GM19023 (cell line): ENCODE measurements around the gene MYOZ1.
"Not testable (repeated sequence)": the region's sequence is repeated elsewhere in the genome, so short reads cannot be mapped to it uniquely, and the experiment has no call there.

ENCODE experiments used
- ATAC-seq: cut with Tn5 transposase; IDR thresholded peaks from one replicate; pipeline ENCODE4 v1.9.1; 2021; ENCODE audit warnings: mild to moderate bottlenecking, moderate library complexity; ENCODE audit not compliant: unreplicated experiment

Gene MYOZ1

GRCh38 chr10:73647875-73648651 is 6.8 kb upstream of the MYOZ1 start:
- no peak for ATAC-seq

- no peak for ATAC-seq
These were observed 6.1 kb upstream of the MYOZ1 start for GRCh38 chr10:73647211-73647874.

- no peak for ATAC-seq
These were observed 5.3 kb upstream of the MYOZ1 start for GRCh38 chr10:73646598-73647041.

- no peak for ATAC-seq
These were observed 4.0 kb upstream of the MYOZ1 start for GRCh38 chr10:73645251-73645650.

GRCh38 chr10:73644767-73645166 is 3.5 kb upstream of the MYOZ1 start:
- no peak for ATAC-seq

GRCh38 chr10:73644015-73644743 is 2.9 kb upstream of the MYOZ1 start:
- ATAC-seq, result peak; percentile 53

- no peak for ATAC-seq
These were observed 2.1 kb upstream of the MYOZ1 start for GRCh38 chr10:73643362-73643761.

GRCh38 chr10:73639286-73639685 is 2.0 kb downstream of the MYOZ1 start:
- ATAC-seq, result no peak

GRCh38 chr10:73635781-73636180 is 5.5 kb downstream of the MYOZ1 start:
- no peak for ATAC-seq

- no peak for ATAC-seq
These were observed 6.9 kb downstream of the MYOZ1 start for GRCh38 chr10:73634421-73634820.

- ATAC-seq, result no peak
These were observed 12.1 kb downstream of the MYOZ1 start for GRCh38 chr10:73629165-73629564.

- ATAC-seq, result no peak
These were observed 12.9 kb downstream of the MYOZ1 start for GRCh38 chr10:73628405-73628804.

- no peak for ATAC-seq
These were observed 14.0 kb downstream of the MYOZ1 start for GRCh38 chr10:73627300-73627699.

- peak; percentile 96 for ATAC-seq
These were observed 15.2 kb downstream of the MYOZ1 start for GRCh38 chr10:73625884-73626752.

- peak; percentile 49 for ATAC-seq
These were observed 16.0 kb downstream of the MYOZ1 start for GRCh38 chr10:73625004-73625883.

- ATAC-seq, result no peak
These were observed 18.2 kb downstream of the MYOZ1 start for GRCh38 chr10:73623056-73623455.

- not testable (repeated sequence) for ATAC-seq
These were observed 20.3 kb downstream of the MYOZ1 start for GRCh38 chr10:73620974-73621373.

GRCh38 chr10:73617143-73617542 is 24.1 kb downstream of the MYOZ1 start:
- ATAC-seq, result not testable (repeated sequence)

- no peak for ATAC-seq
These were observed 26.6 kb downstream of the MYOZ1 start for GRCh38 chr10:73614720-73615119.

GRCh38 chr10:73609116-73609515 is 32.2 kb downstream of the MYOZ1 start:
- no peak for ATAC-seq
